HepG2 (cell line): ENCODE data around the gene KIAA1755. TPM values are rescaled to one million over a fixed set of nuclear protein-coding genes. Genes with fewer than 3 reads are reported as not detected.

Source experiments
- ARID4A ChIP-seq: sonication (generic); formaldehyde crosslinking; IDR thresholded peaks from 2 replicates; pipeline ENCODE4 v1.5.0; 2020; ENCODE audit warnings: mild to moderate bottlenecking, missing genetic modification reagents, borderline replicate concordance
- BCL3 ChIP-seq: sonication (generic); formaldehyde crosslinking; IDR thresholded peaks from 2 replicates; pipeline ENCODE4 v1.5.1; 2020; ENCODE audit warnings: mild to moderate bottlenecking, missing genetic modification reagents, moderate library complexity
- CBFB ChIP-seq: sonication (generic); formaldehyde crosslinking; IDR thresholded peaks from 2 replicates; pipeline ENCODE4 v1.4.0; 2020; ENCODE audit warnings: missing genetic modification reagents
- MIXL1 ChIP-seq: IDR thresholded peaks from 2 replicates; pipeline ENCODE4 v1.6.1; 2016
- NCOA2 ChIP-seq: sonication (generic); formaldehyde crosslinking; IDR thresholded peaks from 2 replicates; pipeline ENCODE4 v1.8.0; 2022; ENCODE audit warnings: inconsistent platforms
- PAXIP1 ChIP-seq: sonication (generic); formaldehyde crosslinking; conservative IDR thresholded peaks from 2 replicates; pipeline ENCODE4 v1.4.0; 2020; ENCODE audit warnings: mild to moderate bottlenecking, missing genetic modification reagents, moderate library complexity
- SNAPC5 ChIP-seq: sonication (generic); formaldehyde crosslinking; IDR thresholded peaks from 2 replicates; pipeline ENCODE4 v1.8.1; 2023; ENCODE audit warnings: mild to moderate bottlenecking, missing genetic modification reagents, borderline replicate concordance
- ZFP91 ChIP-seq: sonication (generic); formaldehyde crosslinking; IDR thresholded peaks from 2 replicates; pipeline ENCODE4 v1.9.0; 2022; ENCODE audit warnings: missing genetic modification reagents, mild to moderate bottlenecking, borderline replicate concordance
- ZNF589 ChIP-seq: sonication (generic); formaldehyde crosslinking; conservative IDR thresholded peaks from 2 replicates; pipeline ENCODE4 v1.8.0; 2022; ENCODE audit warnings: mild to moderate bottlenecking, moderate library complexity, missing genetic modification reagents
- ZNF616 ChIP-seq: sonication (generic); formaldehyde crosslinking; IDR thresholded peaks from 2 replicates; pipeline ENCODE4 v1.5.0; 2020; ENCODE audit warnings: low read depth, mild to moderate bottlenecking, missing genetic modification reagents
- ZNF781 ChIP-seq: sonication (generic); formaldehyde crosslinking; IDR thresholded peaks from 2 replicates; pipeline ENCODE4 v1.5.1; 2020; ENCODE audit warnings: borderline replicate concordance, mild to moderate bottlenecking, missing genetic modification reagents; ENCODE audit errors: not compliant biosample characterization
- ZSCAN20 ChIP-seq: sonication (generic); formaldehyde crosslinking; IDR thresholded peaks from 2 replicates; pipeline ENCODE4 v1.4.0; 2020; ENCODE audit warnings: missing genetic modification reagents, mild to moderate bottlenecking, borderline replicate concordance
- ZUFSP ChIP-seq: sonication (generic); formaldehyde crosslinking; IDR thresholded peaks from 2 replicates; pipeline ENCODE4 v1.9.0; 2021; ENCODE audit warnings: missing genetic modification reagents, mild to moderate bottlenecking, borderline replicate concordance
- polyA plus RNA-seq, 8 experiments: library from polyadenylated mRNA; depleted of rRNA in 3 of 8; stranded (reverse) in 7 of 8; unstranded in 1 of 8; fragments of >200 nt; fragmentation: Illumina TruSeq in 4 of 8; extraction: Trizol in 4 of 8; gene quantifications; 2 replicates each; pipeline versions ENCODE4 v1.2.1 to v1.2.3, GENCODE V29; 2011 to 2016; ENCODE audit warnings: low read depth in 4 of 8, missing spikeins in 1 of 8, mixed read lengths in 1 of 8; ENCODE audit not compliant: insufficient read depth in 1 of 8
- total RNA-seq, 5 experiments: library from RNA; depleted of rRNA; stranded (reverse); fragments of >200 nt; fragmentation: Illumina TruSeq; extraction: Trizol; gene quantifications; 2 replicates each; pipeline ENCODE4 v1.2.3, GENCODE V29; 2016; ENCODE audit warnings: low read depth in 1 of 5

The KIAA1755 gene
- total and polyA plus RNA-seq, 2 of the 13 experiments (the other 11 are each of a cell fraction or from before 2014, with no cell fraction given) = 0.04 TPM; not detected in 1

GRCh38 chr20:38165089-38165965 is 95.2 kb downstream of the KIAA1755 start, which contains the start of gene TGM2 (continued):
- TF ChIP-seq BCL3 (CRISPR knock-in tag) (peak; percentile 89; the same call in 1 of the 2 replicates), SNAPC5 (CRISPR knock-in tag) (no peak), MIXL1 (CRISPR knock-in tag) (peak; percentile 70; the same call in 1 of the 2 replicates), ZNF616 (CRISPR knock-in tag) (peak; percentile 57), ARID4A (CRISPR knock-in tag) (peak; percentile 58; the same call in 1 of the 2 replicates), ZNF589 (CRISPR knock-in tag) (peak; percentile 73; the same call in 1 of the 2 replicates), ZNF781 (CRISPR knock-in tag) (no peak), ZUFSP (no peak), CBFB (peak; percentile 80), PAXIP1 (CRISPR knock-in tag) (peak; percentile 81), NCOA2 (CRISPR knock-in tag) (peak; percentile 75), ZSCAN20 (0 out of 2 replicates have a peak, but pooled peaks have one; percentile 65), ZFP91 (CRISPR knock-in tag) (peak; percentile 90; the same call in 1 of the 2 replicates)
